ENCODE results near the gene AKR1B1.
A peak's percentile ranks its signal among the peaks of the same experiment; 100 is the strongest.

The AKR1B1 gene

DNA sequence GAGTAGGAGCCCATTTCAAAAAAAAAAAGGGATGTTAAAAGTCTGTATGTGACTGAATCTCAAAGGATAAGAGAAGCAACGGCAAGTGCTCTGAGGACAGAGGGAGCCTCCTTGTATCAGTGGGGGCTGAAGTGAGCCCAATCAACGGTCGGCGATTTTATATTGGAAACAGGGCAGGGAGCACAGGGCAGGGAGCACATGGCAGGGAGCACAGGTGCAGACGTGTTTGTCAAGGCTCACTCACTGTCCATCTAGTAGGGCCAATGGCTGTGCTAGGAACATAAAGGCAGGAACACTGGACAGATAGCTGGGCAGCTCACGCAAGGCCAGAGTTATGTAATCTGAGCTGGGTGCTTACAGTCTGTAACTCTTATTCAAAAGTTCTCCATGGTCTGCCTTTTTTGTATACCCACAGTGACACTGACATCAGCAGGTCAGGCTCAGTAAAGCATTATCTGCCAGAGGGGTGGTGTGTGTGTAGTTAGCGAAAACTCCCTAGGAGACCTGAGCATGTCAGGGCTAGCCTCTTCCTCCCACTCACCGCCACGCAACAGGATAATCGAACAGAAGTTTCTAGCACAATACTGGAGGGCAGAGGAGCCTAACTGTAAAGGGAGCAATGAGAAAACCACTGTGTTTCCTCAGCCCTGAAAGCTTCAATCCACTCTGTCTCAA lies 15.4 kb downstream of the AKR1B1 start:
- no peak for DNase-seq

DNA sequence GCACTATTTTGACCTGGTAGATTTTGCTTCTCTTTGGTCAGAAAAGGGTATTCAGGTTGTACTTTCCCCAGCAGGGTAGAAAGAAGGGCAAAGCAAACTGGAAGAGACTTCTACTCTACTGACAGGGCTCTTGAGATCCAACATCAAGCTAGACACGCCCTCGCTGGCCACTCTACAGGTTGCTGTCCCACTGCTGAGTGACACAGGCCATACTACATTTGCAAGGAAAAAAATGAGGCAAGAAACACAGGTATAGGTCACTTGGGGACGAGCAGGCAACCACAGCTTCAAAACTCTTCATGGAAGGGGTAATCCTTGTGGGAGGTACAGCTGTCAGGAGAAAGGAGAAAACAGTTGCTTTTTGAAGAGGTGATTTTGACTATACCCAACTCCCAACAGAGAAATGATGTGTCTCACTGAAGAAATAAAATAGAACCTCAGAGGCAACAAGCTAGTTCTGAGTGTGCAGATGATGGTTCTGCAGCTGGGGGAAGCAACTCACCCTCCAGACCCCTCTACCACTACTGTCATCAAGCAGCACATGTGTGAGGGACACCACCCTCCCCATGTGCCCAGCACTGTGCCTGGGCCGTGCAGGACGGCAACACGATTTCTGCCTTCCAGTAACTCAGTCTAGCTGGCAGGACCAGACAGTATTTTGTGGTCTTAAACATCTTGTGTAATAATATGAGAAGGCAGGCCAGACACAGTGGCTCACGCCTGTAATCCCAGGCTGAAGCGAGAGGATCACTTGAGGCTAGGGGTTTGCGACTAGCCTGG lies 16.3 kb downstream of the AKR1B1 start:
- DNase-seq: no peak

DNA sequence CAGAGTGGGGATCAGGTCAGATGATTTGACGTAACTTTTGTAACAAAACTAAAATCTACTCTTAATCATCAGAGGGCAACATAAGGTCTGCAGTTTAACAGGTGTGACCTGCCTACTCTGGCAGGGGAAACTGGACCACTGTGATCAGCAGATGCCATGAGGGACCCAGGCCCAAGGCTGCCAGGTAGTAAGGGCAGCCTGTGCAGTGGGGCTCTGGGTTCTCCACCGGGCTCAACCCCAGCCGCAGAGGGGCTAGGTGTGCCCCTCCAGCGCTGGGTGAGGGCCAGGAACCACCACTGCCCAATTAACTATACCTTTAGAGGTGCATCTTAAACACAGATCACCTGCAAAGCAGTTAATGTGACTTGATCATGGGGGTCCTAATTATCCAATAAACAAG lies 17.6 kb downstream of the AKR1B1 start:
- DNase-seq: no peak

GRCh38 chr7:134440476-134440875 lies 18.4 kb downstream of the AKR1B1 start:
- DNase-seq: no peak

GRCh38 chr7:134440067-134440466 lies 18.8 kb downstream of the AKR1B1 start:
- DNase-seq: no peak

DNA sequence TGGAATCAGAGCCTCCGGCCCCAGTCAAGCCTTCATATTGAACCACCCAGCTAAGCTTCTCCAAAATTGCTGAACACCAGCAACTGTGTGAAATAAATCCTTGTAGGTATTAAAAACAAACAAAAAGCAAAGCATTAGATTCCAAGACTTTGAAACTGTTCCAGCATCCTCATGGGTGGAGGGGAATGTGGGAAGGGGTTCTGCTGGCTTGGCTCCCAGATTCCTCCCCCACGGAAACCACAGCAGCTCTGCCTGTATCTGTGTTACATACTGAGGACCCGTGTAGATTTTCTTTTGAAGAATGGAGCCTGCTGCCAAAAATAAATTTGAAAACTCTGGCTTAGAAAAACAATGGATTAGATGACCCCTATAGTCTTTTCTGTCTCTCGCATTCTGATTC lies 20.0 kb downstream of the AKR1B1 start:
- DNase-seq: no peak

GRCh38 chr7:134435161-134435920 lies 23.6 kb downstream of the AKR1B1 start:
- no peak for DNase-seq

GRCh38 chr7:134434701-134435100 lies 24.2 kb downstream of the AKR1B1 start:
- no peak for DNase-seq

DNA sequence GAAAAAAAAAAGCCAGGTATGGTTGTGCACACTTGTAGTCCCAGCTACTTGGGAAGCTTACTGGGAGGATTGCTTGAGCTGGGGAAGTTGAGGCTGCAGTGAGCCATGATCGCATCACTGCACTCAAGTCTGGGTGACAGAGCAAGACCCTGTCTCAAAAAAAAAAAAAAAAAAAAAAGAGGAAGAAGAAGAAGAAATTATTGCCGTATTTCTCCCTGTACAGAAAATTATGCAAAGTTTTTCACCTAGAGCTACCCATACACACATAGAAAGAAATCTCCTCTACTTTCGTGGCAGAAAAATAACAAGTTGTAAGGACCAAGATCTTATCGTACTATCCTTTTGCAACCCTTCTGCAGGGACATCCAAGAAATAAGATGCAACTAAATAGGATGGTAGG lies 25.5 kb downstream of the AKR1B1 start:
- DNase-seq: no peak

DNA sequence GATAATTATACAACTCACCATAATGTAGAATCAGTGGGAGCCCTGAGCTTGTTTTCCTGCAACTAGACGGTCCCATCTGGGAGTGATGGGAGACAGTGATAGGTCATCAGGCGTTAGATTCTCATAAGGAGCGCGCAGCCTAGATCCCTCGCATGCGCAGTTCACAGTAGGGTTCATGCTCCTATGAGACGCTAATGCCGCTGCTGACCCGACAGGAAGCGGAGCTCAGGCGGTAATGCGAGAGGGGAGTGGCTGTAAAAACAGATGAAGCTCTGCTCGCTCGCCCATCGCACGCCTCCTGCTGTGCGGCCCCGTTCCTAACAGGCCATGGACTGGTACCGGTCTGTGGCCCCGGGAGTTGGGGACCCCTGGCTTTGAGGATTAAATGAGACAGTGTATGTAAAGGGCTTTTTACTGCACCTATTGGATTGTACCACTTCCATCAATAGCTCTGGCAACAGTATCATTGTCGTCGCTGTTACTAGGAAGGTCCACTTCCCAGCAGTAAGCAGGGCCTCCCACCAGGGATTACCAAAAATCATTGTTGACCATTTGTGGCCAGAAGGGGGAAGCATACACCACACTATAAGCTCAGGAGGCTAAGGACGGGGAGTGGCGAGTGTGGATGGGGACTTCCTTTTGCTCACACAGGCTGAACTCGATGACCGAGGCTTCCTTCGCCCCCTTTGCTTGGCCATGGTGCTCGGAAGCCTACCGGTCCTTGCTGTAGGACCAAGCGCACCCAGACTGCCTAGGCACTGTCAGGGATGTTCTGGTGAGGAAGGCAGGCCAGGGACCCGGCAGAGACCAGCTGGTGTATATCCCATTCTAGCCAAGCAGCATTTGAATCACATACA lies 26.4 kb downstream of the AKR1B1 start:
- peak; percentile 89 for DNase-seq

GRCh38 chr7:134431815-134432214 lies 27.1 kb downstream of the AKR1B1 start:
- no peak for DNase-seq

DNA sequence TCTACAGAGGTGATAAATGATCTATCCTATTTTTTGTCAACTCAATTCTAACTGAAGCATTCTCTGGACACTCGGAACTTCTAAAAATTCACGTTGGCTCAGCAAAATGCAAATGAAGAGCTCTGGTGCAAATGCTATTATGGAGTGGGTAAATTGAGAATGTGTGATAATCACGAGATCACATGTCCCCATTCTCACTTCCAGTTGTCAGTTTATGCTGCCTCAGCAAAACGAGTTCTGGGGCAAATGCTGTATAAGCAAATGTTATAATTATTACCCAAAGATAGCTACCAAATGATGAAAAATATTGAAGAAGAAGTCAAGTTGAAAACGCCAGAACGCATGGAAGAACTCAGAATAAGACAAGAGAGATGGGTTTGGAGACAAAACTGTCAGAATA lies 29.4 kb downstream of the AKR1B1 start:
- no peak for DNase-seq

DNA sequence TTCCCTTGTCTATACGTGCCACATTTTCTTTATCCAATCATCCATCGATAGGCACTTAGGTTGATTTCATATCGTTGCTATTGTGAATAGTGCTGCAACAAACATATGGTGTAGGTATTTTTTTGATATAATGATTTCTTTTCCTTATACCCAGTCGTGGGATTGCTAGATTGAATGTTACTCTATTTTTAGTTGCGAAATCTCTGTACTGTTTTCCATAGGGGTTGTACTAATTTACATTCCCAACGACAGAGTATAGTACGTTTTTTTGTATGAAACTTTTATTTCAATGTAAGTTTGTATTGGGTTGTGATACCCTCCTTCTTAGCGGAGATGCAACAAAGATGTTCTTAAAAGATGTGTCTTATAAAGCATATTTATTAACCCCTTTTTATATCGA lies 30.0 kb downstream of the AKR1B1 start:
- no peak for DNase-seq

GRCh38 chr7:134427896-134428295 lies 31.0 kb downstream of the AKR1B1 start:
- DNase-seq: no peak

GRCh38 chr7:134425777-134426176 lies 33.1 kb downstream of the AKR1B1 start:
- DNase-seq: no peak

GRCh38 chr7:134422638-134423037 lies 36.3 kb downstream of the AKR1B1 start:
- DNase-seq: no peak

GRCh38 chr7:134422008-134422407 lies 36.9 kb downstream of the AKR1B1 start:
- DNase-seq: no peak

DNA sequence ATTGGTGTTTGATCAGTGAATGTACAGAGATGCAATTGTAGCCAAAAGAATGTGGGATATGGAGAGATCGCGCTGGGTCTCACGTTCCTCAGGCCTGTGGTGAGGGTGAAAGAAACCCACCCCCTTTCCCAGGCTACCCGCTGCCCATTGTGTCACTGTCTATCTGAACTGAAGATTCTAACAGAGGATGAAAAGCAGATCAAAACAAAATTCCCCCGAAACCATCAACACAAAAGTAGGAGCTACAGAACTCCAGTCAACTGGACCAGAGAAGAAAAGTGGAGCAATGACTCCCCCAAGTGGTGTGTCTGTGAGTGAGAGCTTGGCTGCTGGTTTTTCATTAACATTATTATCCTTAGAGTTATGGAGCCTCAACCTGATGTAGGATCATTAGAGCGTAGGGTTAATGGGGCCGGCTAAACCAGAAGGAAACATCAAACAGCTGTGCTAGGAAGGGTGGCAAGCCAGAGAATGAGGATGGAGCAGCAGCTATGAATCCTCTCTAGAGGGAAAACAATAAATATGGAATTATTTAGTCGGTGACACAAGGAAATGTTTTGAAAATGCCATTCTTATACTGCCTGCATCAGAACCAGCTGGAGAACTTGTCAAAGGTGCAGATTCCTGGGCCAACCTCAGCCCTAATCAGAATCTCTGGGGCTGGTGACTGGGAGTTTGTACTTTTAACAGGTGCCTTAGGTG lies 38.3 kb downstream of the AKR1B1 start:
- peak; percentile 5 for DNase-seq

- DNase-seq: no peak
Measured at GRCh38 chr7:134419875-134420274, 39.0 kb downstream of the AKR1B1 start.

DNA sequence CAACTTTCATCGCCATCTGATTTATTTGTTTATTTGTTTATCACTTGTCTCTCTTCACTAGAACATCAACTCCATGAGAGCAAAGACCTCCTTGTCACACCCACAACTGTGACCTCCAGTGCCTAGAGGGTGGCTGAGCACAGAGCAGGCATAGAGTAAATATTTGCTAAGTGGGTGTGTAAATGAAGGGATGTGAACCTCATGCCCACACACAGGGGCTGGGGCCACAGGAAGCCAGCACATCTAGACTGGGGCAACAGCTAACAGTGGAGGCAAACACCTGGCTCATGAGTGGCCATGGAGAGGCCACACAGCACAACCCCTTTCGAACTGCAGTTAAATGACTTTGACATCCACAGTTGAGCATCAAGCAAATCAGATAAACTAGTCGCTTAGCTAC lies 39.8 kb downstream of the AKR1B1 start:
- no peak for DNase-seq

DNA sequence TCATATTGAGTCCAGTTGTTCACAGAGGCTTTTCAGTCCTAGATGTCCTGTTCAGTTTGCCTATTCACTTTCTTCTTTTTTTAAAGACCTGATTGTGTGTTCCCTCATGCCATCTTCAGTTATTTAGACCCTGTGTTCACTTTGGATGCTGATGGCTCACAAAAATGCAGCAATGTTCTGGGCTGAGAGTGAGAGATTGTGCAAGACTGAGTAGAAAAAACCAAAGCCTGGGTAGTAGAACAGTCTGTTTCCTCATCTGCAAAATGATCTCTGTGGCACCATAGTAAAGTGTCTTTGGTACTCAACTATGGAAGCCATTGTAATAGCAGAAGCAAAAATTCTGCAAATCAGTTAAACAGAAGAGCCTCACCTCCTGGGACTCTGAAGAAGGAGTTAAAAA lies 43.2 kb downstream of the AKR1B1 start:
- no peak for DNase-seq

DNA sequence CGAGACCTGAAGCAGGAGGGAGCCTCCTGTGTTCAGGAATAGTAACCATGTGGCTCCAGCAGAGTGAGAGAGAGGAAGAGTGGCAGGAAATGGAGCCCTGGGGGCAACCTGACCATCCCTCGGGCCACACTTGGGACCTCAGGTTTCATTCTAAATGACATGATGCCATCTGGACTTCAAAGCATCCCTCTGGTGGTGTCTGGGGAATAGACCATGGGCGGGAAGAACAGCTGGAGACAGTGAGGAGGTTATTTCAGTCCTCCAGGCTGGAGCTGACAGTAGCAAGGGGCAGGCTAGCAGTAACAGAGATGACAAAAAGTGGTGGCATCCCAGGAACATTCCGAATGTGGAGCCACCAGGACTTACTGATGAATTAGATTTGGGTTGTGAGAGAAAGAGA lies 44.8 kb downstream of the AKR1B1 start:
- DNase-seq: no peak

Data from inflammatory macrophage treated with lipopolysaccharide for 4 hours (primary cell).